WTC11 (cell line): ENCODE results near the gene CPNE7. TPM values are rescaled to one million over a fixed set of nuclear protein-coding genes. Genes with fewer than 3 reads are reported as not detected.

Source experiments
- ATAC-seq: fragments of 200-7000 bp; cut with Tn5 transposase; 2 replicates; pipeline ENCODE4 v1.10.0; 2021; ENCODE audit warnings: mild to moderate bottlenecking, moderate library complexity
- CTCF ChIA-PET: fragments of 300-600 bp; sonication (Branson Sonifier 250); formaldehyde crosslinking; loops from one replicate; lab custom pipeline; 2021; ENCODE audit warnings: antibody characterized with exemption; lab: Charles Lee
- POLR2A ChIA-PET: fragments of 350-600 bp; sonication (Branson Sonifier 250); formaldehyde crosslinking; loops from one replicate; lab custom pipeline; 2021; ENCODE audit warnings: antibody characterized with exemption; lab: Charles Lee
- DNase-seq: peaks from one replicate; pipeline ENCODE4 v3.0.0; 2021; ENCODE audit warnings: low spot score
- H3K27ac Mint-ChIP-seq: 2 replicates; pipeline ENCODE4 v1.8.0; 2021; ENCODE audit warnings: mixed read lengths
- H3K27me3 Mint-ChIP-seq: 2 replicates; pipeline ENCODE4 v1.8.0; 2021; ENCODE audit warnings: low read depth, mild to moderate bottlenecking, moderate library complexity, mixed read lengths
- H3K36me3 Mint-ChIP-seq: 2 replicates; pipeline ENCODE4 v1.8.0; 2021; ENCODE audit warnings: mixed read lengths
- H3K4me1 Mint-ChIP-seq: 2 replicates; pipeline ENCODE4 v1.8.0; 2022; ENCODE audit warnings: mixed read lengths
- H3K4me3 Mint-ChIP-seq: 2 replicates; pipeline ENCODE4 v1.8.0; 2021; ENCODE audit warnings: mild to moderate bottlenecking, moderate library complexity, mixed read lengths
- H3K9me3 Mint-ChIP-seq: 2 replicates; pipeline ENCODE4 v1.8.0; 2021; ENCODE audit warnings: mixed read lengths
- ATF6 ChIP-seq: sonication (generic); formaldehyde crosslinking; IDR thresholded peaks from 2 replicates; pipeline ENCODE4 v1.8.1; 2023; ENCODE audit warnings: mild to moderate bottlenecking, missing genetic modification reagents
- CBFB ChIP-seq: sonication (generic); formaldehyde crosslinking; IDR thresholded peaks from 2 replicates; pipeline ENCODE4 v1.8.1; 2022; ENCODE audit warnings: mild to moderate bottlenecking, low read depth, missing genetic modification reagents
- CREM ChIP-seq: sonication (generic); formaldehyde crosslinking; IDR thresholded peaks from 2 replicates; pipeline ENCODE4 v1.8.1; 2022; ENCODE audit warnings: mild to moderate bottlenecking, missing genetic modification reagents, moderate library complexity
- E2F5 ChIP-seq: sonication (generic); formaldehyde crosslinking; IDR thresholded peaks from 2 replicates; pipeline ENCODE4 v1.8.1; 2022; ENCODE audit warnings: mild to moderate bottlenecking, moderate library complexity, missing genetic modification reagents
- JUN ChIP-seq: sonication (generic); formaldehyde crosslinking; IDR thresholded peaks from 2 replicates; pipeline ENCODE4 v1.8.0; 2023; ENCODE audit warnings: mild to moderate bottlenecking, missing genetic modification reagents
- NFE2L1 ChIP-seq: sonication (generic); formaldehyde crosslinking; IDR thresholded peaks from 2 replicates; pipeline ENCODE4 v1.8.1; 2023; ENCODE audit warnings: missing genetic modification reagents
- NFYB ChIP-seq: sonication (generic); formaldehyde crosslinking; conservative IDR thresholded peaks from 2 replicates; pipeline ENCODE4 v1.8.0; 2022; ENCODE audit warnings: low read depth, missing genetic modification reagents
- NR2C2 ChIP-seq: sonication (generic); formaldehyde crosslinking; IDR thresholded peaks from 2 replicates; pipeline ENCODE4 v1.8.0; 2022; ENCODE audit warnings: mild to moderate bottlenecking, missing genetic modification reagents
- NR3C1 ChIP-seq: sonication (generic); formaldehyde crosslinking; conservative IDR thresholded peaks from 2 replicates; pipeline ENCODE4 v1.8.1; 2023; ENCODE audit warnings: low read depth, mild to moderate bottlenecking, missing genetic modification reagents
- OVOL2 ChIP-seq: fragments of 250-450 bp; sonication (Bioruptor Pico); IDR thresholded peaks from 2 replicates; pipeline ENCODE4 v1.9.0; 2021; ENCODE audit warnings: mild to moderate bottlenecking, borderline replicate concordance
- PREB ChIP-seq: sonication (generic); formaldehyde crosslinking; IDR thresholded peaks from 2 replicates; pipeline ENCODE4 v1.8.1; 2022; ENCODE audit warnings: mild to moderate bottlenecking, missing genetic modification reagents, moderate library complexity, borderline replicate concordance
- PRRX2 ChIP-seq: fragments of 250-450 bp; sonication (Bioruptor Pico); IDR thresholded peaks from 2 replicates; pipeline ENCODE4 v1.8.0; 2021; ENCODE audit warnings: mild to moderate bottlenecking
- TEAD1 ChIP-seq: sonication (generic); formaldehyde crosslinking; IDR thresholded peaks from 2 replicates; pipeline ENCODE4 v1.8.0; 2022; ENCODE audit warnings: mild to moderate bottlenecking, missing genetic modification reagents
- TEAD4 ChIP-seq: sonication (generic); formaldehyde crosslinking; IDR thresholded peaks from 2 replicates; pipeline ENCODE4 v1.8.0; 2022; ENCODE audit warnings: mild to moderate bottlenecking, missing genetic modification reagents
- ZBTB21 ChIP-seq: sonication (generic); formaldehyde crosslinking; IDR thresholded peaks from 2 replicates; pipeline ENCODE4 v1.8.1; 2023; ENCODE audit warnings: mild to moderate bottlenecking, missing genetic modification reagents, borderline replicate concordance
- ZSCAN18 ChIP-seq: fragments of 250-450 bp; sonication (Bioruptor Pico); IDR thresholded peaks from 2 replicates; pipeline ENCODE4 v2.1.2; 2022; ENCODE audit warnings: mild to moderate bottlenecking, moderate library complexity
- total RNA-seq: library from RNA; stranded (reverse); gene quantifications from 3 replicates; pipeline ENCODE4 v1.2.3, GENCODE V29; 2021
- TF ChIP-seq, protein P1 (sequence below): sonication (generic); formaldehyde crosslinking; conservative IDR thresholded peaks from 2 replicates; pipeline ENCODE4 v1.8.1; 2022; ENCODE audit warnings: mild to moderate bottlenecking, missing genetic modification reagents
- TF ChIP-seq, protein P2 (sequence below): sonication (generic); formaldehyde crosslinking; conservative IDR thresholded peaks from 2 replicates; pipeline ENCODE4 v1.8.1; 2023; ENCODE audit warnings: mild to moderate bottlenecking, low read depth, missing genetic modification reagents, moderate library complexity
- TF ChIP-seq, protein P3 (sequence below): sonication (generic); formaldehyde crosslinking; IDR thresholded peaks from 2 replicates; pipeline ENCODE4 v1.8.0; 2023; ENCODE audit warnings: mild to moderate bottlenecking, missing genetic modification reagents

CPNE7 gene
- total RNA-seq, 1 experiment from 2014 or later = 42.6 TPM

- Mint-ChIP-seq H3K4me3 (no peak overlapping the region), H3K27ac (no peak overlapping the region), H3K9me3 (no peaks in the 10 kb centered on the region), H3K27me3 (peaks cover 13% of the 10 kb centered on the region), H3K36me3 (no peaks in the 10 kb centered on the region), H3K4me1 (peaks cover 7% of the 10 kb centered on the region)
- CTCF ChIA-PET = interaction anchor here (1.4 kb wide), 1 partner anchor 39 kb away, joined by 5 read pairs; no protein-coding TSS in a partner anchor
- DNase-seq = no peak
- POLR2A ChIA-PET = no interaction called here
- no peak for ATAC-seq
- TF ChIP-seq, protein P1, sequence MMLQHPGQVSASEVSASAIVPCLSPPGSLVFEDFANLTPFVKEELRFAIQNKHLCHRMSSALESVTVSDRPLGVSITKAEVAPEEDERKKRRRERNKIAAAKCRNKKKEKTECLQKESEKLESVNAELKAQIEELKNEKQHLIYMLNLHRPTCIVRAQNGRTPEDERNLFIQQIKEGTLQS (CRISPR knock-in tag) = no peak
- TF ChIP-seq ZSCAN18 (CRISPR knock-in tag) (no peak), E2F5 (no peak), CBFB (CRISPR knock-in tag) (no peak), NFYB (CRISPR knock-in tag) (no peak), ATF6 (CRISPR knock-in tag) (no peak), ZBTB21 (no peak)
Observed at GRCh38 chr16:89638455-89638854, 62.9 kb downstream of the CPNE7 start.

DNA sequence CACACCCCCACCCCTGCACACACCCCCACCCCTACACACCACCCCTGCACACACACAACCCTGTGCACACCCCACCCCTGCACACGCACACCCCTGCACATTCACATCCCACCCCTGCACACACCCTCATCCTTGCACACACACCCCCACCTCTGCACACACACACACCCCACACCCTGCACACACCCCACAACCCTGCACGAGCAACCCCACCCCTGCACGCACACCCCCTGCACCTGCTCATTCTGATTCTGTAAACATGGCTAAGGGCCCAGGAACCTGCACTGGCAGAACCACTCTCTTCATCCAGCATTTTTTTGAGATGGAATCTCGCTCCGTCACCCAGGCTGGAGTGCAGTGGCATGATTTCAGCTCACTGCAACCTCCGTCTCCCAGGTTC lies 63.8 kb downstream of the CPNE7 start:
- Mint-ChIP-seq H3K4me3 (no peak overlapping the region), H3K36me3 (no peaks in the 10 kb centered on the region), H3K4me1 (peaks cover 7% of the 10 kb centered on the region), H3K27me3 (peaks cover 5% of the 10 kb centered on the region; the same call in 1 of the 2 replicates), H3K9me3 (no peaks in the 10 kb centered on the region)
- DNase-seq (no peak), ATAC-seq (no peak)
- POLR2A ChIA-PET = no interaction called here
- no peak for TF ChIP-seq PRRX2
- TF ChIP-seq OVOL2 = no peak
- TF ChIP-seq, protein P2, sequence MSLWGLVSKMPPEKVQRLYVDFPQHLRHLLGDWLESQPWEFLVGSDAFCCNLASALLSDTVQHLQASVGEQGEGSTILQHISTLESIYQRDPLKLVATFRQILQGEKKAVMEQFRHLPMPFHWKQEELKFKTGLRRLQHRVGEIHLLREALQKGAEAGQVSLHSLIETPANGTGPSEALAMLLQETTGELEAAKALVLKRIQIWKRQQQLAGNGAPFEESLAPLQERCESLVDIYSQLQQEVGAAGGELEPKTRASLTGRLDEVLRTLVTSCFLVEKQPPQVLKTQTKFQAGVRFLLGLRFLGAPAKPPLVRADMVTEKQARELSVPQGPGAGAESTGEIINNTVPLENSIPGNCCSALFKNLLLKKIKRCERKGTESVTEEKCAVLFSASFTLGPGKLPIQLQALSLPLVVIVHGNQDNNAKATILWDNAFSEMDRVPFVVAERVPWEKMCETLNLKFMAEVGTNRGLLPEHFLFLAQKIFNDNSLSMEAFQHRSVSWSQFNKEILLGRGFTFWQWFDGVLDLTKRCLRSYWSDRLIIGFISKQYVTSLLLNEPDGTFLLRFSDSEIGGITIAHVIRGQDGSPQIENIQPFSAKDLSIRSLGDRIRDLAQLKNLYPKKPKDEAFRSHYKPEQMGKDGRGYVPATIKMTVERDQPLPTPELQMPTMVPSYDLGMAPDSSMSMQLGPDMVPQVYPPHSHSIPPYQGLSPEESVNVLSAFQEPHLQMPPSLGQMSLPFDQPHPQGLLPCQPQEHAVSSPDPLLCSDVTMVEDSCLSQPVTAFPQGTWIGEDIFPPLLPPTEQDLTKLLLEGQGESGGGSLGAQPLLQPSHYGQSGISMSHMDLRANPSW (CRISPR knock-in tag) = no peak
- TF ChIP-seq NR3C1 (CRISPR knock-in tag) = no peak
- TF ChIP-seq, protein P3, sequence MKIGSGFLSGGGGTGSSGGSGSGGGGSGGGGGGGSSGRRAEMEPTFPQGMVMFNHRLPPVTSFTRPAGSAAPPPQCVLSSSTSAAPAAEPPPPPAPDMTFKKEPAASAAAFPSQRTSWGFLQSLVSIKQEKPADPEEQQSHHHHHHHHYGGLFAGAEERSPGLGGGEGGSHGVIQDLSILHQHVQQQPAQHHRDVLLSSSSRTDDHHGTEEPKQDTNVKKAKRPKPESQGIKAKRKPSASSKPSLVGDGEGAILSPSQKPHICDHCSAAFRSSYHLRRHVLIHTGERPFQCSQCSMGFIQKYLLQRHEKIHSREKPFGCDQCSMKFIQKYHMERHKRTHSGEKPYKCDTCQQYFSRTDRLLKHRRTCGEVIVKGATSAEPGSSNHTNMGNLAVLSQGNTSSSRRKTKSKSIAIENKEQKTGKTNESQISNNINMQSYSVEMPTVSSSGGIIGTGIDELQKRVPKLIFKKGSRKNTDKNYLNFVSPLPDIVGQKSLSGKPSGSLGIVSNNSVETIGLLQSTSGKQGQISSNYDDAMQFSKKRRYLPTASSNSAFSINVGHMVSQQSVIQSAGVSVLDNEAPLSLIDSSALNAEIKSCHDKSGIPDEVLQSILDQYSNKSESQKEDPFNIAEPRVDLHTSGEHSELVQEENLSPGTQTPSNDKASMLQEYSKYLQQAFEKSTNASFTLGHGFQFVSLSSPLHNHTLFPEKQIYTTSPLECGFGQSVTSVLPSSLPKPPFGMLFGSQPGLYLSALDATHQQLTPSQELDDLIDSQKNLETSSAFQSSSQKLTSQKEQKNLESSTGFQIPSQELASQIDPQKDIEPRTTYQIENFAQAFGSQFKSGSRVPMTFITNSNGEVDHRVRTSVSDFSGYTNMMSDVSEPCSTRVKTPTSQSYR (CRISPR knock-in tag) = no peak
- no peak for TF ChIP-seq E2F5
- no peak for TF ChIP-seq CREM (CRISPR knock-in tag)
- no peak for TF ChIP-seq NFE2L1
- no peak for TF ChIP-seq NR2C2 (CRISPR knock-in tag)
- no peak for TF ChIP-seq JUN (CRISPR knock-in tag)
- no peak for TF ChIP-seq TEAD4 (CRISPR knock-in tag)
- TF ChIP-seq PREB (CRISPR knock-in tag) = no peak
- no peak for TF ChIP-seq TEAD1 (CRISPR knock-in tag)
- TF ChIP-seq, all 79 proteins: peak for 0
- CTCF ChIA-PET = interaction anchor here (0.9 to 3.4 kb wide), 5 partner anchors 25 to 73 kb away, joined by 3 to 45 read pairs (median 4); partner anchors contain the start of genes CPNE7 and DPEP1
- no peak overlapping the region for H3K27ac Mint-ChIP-seq
